OCI-LY1 (cell line): ENCODE results near the gene KHDC1.

ENCODE experiments used
- H2AFZ ChIP-seq: fragments of 200-600 bp; sonication (generic), shearing (Covaris generic); 2 replicates; pipeline ENCODE4 v1.6.0; 2014; ENCODE audit warnings: antibody characterized with exemption, mild to moderate bottlenecking, low read length
- H3F3A ChIP-seq: fragments of 200-600 bp; sonication (generic), shearing (Covaris generic); 2 replicates; pipeline ENCODE4 v1.6.0; 2014; ENCODE audit warnings: mild to moderate bottlenecking, antibody characterized with exemption, low read length, moderate library complexity; ENCODE audit not compliant: insufficient read depth
- H3K27ac ChIP-seq: fragments of 200-600 bp; sonication (generic); 2 replicates; pipeline ENCODE4 v1.5.1; 2014; ENCODE audit warnings: low read length, mixed run types, mild to moderate bottlenecking, low read depth; ENCODE audit not compliant: poor library complexity, severe bottlenecking
- H3K27me3 ChIP-seq: fragments of 200-600 bp; sonication (generic); 2 replicates; pipeline ENCODE4 v1.6.0; 2014; ENCODE audit warnings: antibody characterized with exemption, mild to moderate bottlenecking, low read length, moderate library complexity; ENCODE audit not compliant: insufficient read depth
- H3K36me3 ChIP-seq: fragments of 200-600 bp; sonication (generic); 2 replicates; pipeline ENCODE4 v1.6.1; 2014; ENCODE audit warnings: mild to moderate bottlenecking, antibody characterized with exemption, low read length, moderate library complexity, mixed read lengths; ENCODE audit not compliant: insufficient read depth
- H3K4me1 ChIP-seq: fragments of 200-600 bp; sonication (generic); 2 replicates; pipeline ENCODE4 v1.5.1; 2014; ENCODE audit warnings: mild to moderate bottlenecking, low read length, moderate library complexity; ENCODE audit not compliant: insufficient read depth, severe bottlenecking
- H3K4me2 ChIP-seq: fragments of 200-600 bp; sonication (generic), shearing (Covaris generic); 2 replicates; pipeline ENCODE4 v1.6.1; 2014; ENCODE audit warnings: low read length
- H3K4me3 ChIP-seq: fragments of 200-600 bp; sonication (generic); 2 replicates; pipeline ENCODE4 v1.5.1; 2014; ENCODE audit warnings: low read length, low read depth, mild to moderate bottlenecking, mixed read lengths; ENCODE audit not compliant: poor library complexity, severe bottlenecking
- H3K79me2 ChIP-seq: fragments of 200-600 bp; shearing (Covaris generic); 2 replicates; pipeline ENCODE4 v1.6.1; 2016; ENCODE audit warnings: mixed run types, low read length, mixed read lengths; ENCODE audit not compliant: insufficient read depth
- H3K9ac ChIP-seq: fragments of 200-600 bp; sonication (generic), shearing (Covaris generic); 2 replicates; pipeline ENCODE4 v1.6.1; 2014; ENCODE audit warnings: mild to moderate bottlenecking, low read length, mixed read lengths
- H3K9me2 ChIP-seq: fragments of 200-600 bp; sonication (generic), shearing (Covaris generic); 2 replicates; pipeline ENCODE4 v1.6.1; 2014; ENCODE audit warnings: low read depth, mild to moderate bottlenecking, low read length, mixed read lengths
- H3K9me3 ChIP-seq: fragments of 200-600 bp; shearing (Covaris generic); 2 replicates; pipeline ENCODE4 v1.6.1; 2014; ENCODE audit warnings: low read length, mixed read lengths
- H4K20me1 ChIP-seq: fragments of 200-600 bp; sonication (generic), shearing (Covaris generic); 2 replicates; pipeline ENCODE4 v1.6.0; 2016; ENCODE audit warnings: mild to moderate bottlenecking, low read length; ENCODE audit not compliant: insufficient read depth
- EZH2 ChIP-seq: fragments of 200-600 bp; sonication (generic), shearing (Covaris generic); IDR thresholded peaks from 2 replicates; pipeline ENCODE4 v1.8.0; 2017; ENCODE audit warnings: borderline replicate concordance, mixed run types, mild to moderate bottlenecking, antibody characterized with exemption, low read length, moderate library complexity, mixed read lengths
- TF ChIP-seq, protein P1 (sequence below): fragments of 200-600 bp; sonication (generic), shearing (Covaris generic); IDR thresholded peaks from 2 replicates; pipeline ENCODE4 v1.5.1; 2017; ENCODE audit warnings: mild to moderate bottlenecking, antibody characterized with exemption, low read length, moderate library complexity, mixed read lengths

Gene KHDC1

DNA sequence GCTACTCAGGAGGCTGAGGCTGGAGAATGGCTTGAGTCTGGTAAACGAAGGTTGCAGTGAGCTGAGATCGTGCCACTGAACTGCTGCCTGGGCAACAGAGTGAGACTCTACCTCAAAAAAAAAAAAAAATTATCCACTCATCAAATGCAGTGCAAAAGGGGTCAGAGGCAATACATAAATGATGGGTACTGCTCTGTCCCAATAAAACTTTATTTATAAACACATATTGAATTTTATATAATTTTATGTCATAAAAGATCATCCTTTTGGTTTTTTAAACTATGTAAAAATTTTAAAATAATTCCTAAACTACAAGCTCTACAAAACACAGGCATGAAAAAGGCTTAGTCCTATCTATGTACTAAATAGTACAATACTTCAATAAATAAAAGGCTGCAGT, 10.3 kb downstream of the KHDC1 start:
- H4K20me1 ChIP-seq: no peaks in the 10 kb centered on the region
- no peak overlapping the region for H2AFZ ChIP-seq
- H3K4me1 ChIP-seq: no peaks in the 10 kb centered on the region
- no peaks in the 10 kb centered on the region for H3K9me2 ChIP-seq
- H3K36me3 ChIP-seq: no peaks in the 10 kb centered on the region
- no peaks in the 10 kb centered on the region for H3F3A ChIP-seq
- H3K27ac ChIP-seq: no peak overlapping the region
- H3K4me3 ChIP-seq: no peak overlapping the region
- no peaks in the 10 kb centered on the region for H3K9me3 ChIP-seq
- no peak overlapping the region for H3K9ac ChIP-seq
- no peaks in the 10 kb centered on the region for H3K79me2 ChIP-seq
- H3K27me3 ChIP-seq: no peaks in the 10 kb centered on the region
- TF ChIP-seq, protein P1, sequence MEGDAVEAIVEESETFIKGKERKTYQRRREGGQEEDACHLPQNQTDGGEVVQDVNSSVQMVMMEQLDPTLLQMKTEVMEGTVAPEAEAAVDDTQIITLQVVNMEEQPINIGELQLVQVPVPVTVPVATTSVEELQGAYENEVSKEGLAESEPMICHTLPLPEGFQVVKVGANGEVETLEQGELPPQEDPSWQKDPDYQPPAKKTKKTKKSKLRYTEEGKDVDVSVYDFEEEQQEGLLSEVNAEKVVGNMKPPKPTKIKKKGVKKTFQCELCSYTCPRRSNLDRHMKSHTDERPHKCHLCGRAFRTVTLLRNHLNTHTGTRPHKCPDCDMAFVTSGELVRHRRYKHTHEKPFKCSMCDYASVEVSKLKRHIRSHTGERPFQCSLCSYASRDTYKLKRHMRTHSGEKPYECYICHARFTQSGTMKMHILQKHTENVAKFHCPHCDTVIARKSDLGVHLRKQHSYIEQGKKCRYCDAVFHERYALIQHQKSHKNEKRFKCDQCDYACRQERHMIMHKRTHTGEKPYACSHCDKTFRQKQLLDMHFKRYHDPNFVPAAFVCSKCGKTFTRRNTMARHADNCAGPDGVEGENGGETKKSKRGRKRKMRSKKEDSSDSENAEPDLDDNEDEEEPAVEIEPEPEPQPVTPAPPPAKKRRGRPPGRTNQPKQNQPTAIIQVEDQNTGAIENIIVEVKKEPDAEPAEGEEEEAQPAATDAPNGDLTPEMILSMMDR: no peak
- no peak overlapping the region for H3K4me2 ChIP-seq

DNA sequence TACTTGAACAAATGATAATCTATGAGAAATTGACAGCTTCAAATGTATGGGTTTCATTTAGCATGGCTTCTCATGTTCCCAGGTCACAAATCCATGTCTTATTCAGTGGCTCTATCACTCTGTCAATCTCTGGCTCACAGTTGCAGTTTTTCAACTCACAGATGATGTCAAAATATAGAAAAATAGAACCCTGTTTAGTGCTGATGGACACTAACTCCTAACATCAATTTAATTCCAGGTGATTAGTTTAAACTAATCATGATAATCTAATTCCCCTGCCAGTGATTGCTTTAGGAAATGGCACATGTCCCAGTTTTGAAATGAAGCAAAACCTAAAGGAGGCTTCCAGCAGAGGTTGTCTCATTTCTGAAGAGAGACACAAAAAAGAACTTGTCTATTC, 13.0 kb downstream of the KHDC1 start:
- H3K4me3 ChIP-seq: no peak overlapping the region
- H2AFZ ChIP-seq: no peak overlapping the region
- H3F3A ChIP-seq: no peaks in the 10 kb centered on the region
- no peak overlapping the region for H3K27ac ChIP-seq
- H3K36me3 ChIP-seq: no peaks in the 10 kb centered on the region
- H3K79me2 ChIP-seq: no peaks in the 10 kb centered on the region
- no peaks in the 10 kb centered on the region for H4K20me1 ChIP-seq
- H3K4me2 ChIP-seq: no peak overlapping the region
- no peaks in the 10 kb centered on the region for H3K9me2 ChIP-seq
- no peaks in the 10 kb centered on the region for H3K9me3 ChIP-seq
- TF ChIP-seq, protein P1: no peak
- no peak for TF ChIP-seq EZH2
- H3K4me1 ChIP-seq: no peaks in the 10 kb centered on the region
- no peaks in the 10 kb centered on the region for H3K27me3 ChIP-seq
- no peak overlapping the region for H3K9ac ChIP-seq

DNA sequence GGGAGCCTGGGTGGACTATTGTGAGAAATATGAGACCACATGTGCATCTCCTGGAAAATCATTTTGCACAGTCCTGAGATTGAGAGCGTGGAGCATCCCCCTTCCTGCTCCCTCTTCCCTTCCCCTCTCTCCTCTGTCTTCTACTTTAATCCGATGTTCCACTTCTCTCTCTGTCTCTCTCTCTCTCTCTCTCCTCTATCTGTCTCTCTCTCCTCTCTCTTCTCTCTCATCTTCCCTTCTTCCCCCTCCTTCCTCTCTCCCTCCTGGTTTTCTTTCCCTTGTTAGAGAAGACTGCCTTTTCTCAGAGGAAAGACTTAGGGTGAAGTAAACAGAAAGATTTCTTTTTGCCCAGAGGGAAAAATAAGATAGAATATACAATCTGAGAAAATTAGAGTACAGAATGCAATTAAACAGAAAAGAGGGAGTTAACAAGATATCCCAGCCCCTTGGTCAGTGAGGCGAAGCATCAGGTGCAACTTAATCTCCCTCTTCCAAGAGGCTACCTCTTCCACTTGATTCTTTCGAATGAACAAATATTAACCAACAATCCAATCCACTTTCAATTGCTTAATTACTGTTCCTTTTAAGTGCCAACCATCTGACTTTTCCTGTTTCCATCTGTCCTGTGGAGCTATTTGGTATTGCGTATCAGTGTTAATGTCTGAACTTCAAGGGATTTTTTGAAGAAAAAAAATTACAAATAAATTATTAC, 14.6 kb downstream of the KHDC1 start:
- no peak for TF ChIP-seq EZH2
- TF ChIP-seq, protein P1: no peak
- H3K9ac ChIP-seq: no peak overlapping the region
- no peaks in the 10 kb centered on the region for H4K20me1 ChIP-seq
- H3K36me3 ChIP-seq: no peaks in the 10 kb centered on the region
- no peaks in the 10 kb centered on the region for H3K9me2 ChIP-seq
- H2AFZ ChIP-seq: no peak overlapping the region
- no peak overlapping the region for H3K27ac ChIP-seq
- no peak overlapping the region for H3K4me3 ChIP-seq
- no peaks in the 10 kb centered on the region for H3K4me1 ChIP-seq
- no peaks in the 10 kb centered on the region for H3F3A ChIP-seq
- H3K79me2 ChIP-seq: no peaks in the 10 kb centered on the region
- H3K27me3 ChIP-seq: no peaks in the 10 kb centered on the region
- H3K4me2 ChIP-seq: no peak overlapping the region
- H3K9me3 ChIP-seq: no peaks in the 10 kb centered on the region
